Measurements from ENCODE around the gene CMYA5.

DNA sequence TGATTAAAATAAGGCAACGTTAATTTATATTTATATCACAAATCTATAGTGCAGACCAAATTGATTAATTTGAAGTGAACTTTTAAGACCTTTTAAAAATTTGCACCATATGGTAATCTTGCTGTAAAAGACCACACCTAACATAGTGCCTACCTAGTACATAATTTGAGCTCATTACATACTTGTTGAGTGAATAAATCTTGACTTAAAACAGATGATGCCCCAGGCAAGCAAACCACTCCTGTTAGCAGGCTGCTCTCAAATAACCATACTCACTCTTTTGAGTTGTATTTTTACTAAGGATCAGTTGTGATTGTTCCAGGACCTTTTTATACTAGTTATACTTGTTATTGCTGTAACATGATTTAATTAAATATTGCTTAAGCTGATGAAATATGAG, 27.2 kb downstream of the CMYA5 start:
- no peak for TF ChIP-seq YY1 (IDR thresholded peaks at IDR 0.05; ENCODE audit: insufficient read depth, insufficient read length)
- TF ChIP-seq ZNF274 (IDR thresholded peaks at IDR 0.05; ENCODE audit: low read depth, low read length), result no peak
- TF ChIP-seq SUZ12 (IDR thresholded peaks at IDR 0.05; ENCODE audit: extremely low read depth, insufficient read depth, insufficient read length), result no peak

Measured in NT2/D1 (cell line).